Mucosa of stomach (tissue), 1 donor: ENCODE measurements around the gene CSK.
A peak's percentile ranks its signal among the peaks of the same experiment; 100 is the strongest.

Source experiments
- H3K27me3 ChIP-seq: one replicate; pipeline ENCODE4 v1.7.0; 2013; ENCODE audit warnings: mild to moderate bottlenecking, low read length; ENCODE audit not compliant: control insufficient read depth, insufficient read depth
- H3K36me3 ChIP-seq: one replicate; pipeline ENCODE4 v1.7.0; 2013; ENCODE audit warnings: low read length; ENCODE audit not compliant: control insufficient read depth, insufficient read depth
- H3K4me1 ChIP-seq: one replicate; pipeline ENCODE4 v1.7.0; 2013; ENCODE audit warnings: mild to moderate bottlenecking, low read length; ENCODE audit not compliant: control insufficient read depth, insufficient read depth
- H3K4me3 ChIP-seq: one replicate; pipeline ENCODE4 v1.7.0; 2013; ENCODE audit warnings: low read length
- H3K9ac ChIP-seq: one replicate; pipeline ENCODE4 v1.7.0; 2013; ENCODE audit warnings: mild to moderate bottlenecking, low read length, moderate library complexity
- H3K9me3 ChIP-seq: one replicate; pipeline ENCODE4 v1.7.0; 2013; ENCODE audit warnings: mild to moderate bottlenecking, low read length, moderate library complexity; ENCODE audit not compliant: control insufficient read depth
- donor health status: Pancreatic carcinoma.

Gene CSK

GRCh38 chr15:74775132-74775562 lies 6.7 kb upstream of the CSK start:
- no peak overlapping the region for H3K4me3 ChIP-seq
- no peaks in the 10 kb centered on the region for H3K27me3 ChIP-seq
- no peaks in the 10 kb centered on the region for H3K36me3 ChIP-seq
- peaks cover 56% of the 10 kb centered on the region for H3K4me1 ChIP-seq
- no peaks in the 10 kb centered on the region for H3K9me3 ChIP-seq
- H3K9ac ChIP-seq, result no peak overlapping the region

DNA sequence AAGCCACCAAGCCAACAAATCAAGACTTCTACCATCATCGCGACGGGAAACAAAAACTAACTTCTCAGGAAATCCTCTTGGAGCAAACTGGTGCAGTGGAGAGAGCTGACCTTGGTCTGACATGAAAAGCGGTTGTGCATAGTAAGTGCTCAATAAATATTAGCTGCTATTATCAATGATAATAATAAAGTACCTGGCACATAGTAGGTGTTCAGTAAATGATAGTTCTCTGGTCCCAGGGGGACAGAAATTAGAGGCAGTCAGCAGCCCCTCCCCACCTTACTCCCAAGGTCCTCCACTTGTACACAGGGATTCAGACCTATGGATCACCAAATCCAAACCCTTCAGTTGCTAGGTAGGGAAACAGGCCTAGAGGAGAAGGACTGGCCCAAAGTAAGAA lies 6.0 kb upstream of the CSK start:
- H3K27me3 ChIP-seq, result no peaks in the 10 kb centered on the region
- no peak overlapping the region for H3K4me3 ChIP-seq
- no peaks in the 10 kb centered on the region for H3K9me3 ChIP-seq
- H3K4me1 ChIP-seq, result peaks cover 63% of the 10 kb centered on the region
- H3K9ac ChIP-seq, result no peak overlapping the region
- no peaks in the 10 kb centered on the region for H3K36me3 ChIP-seq

DNA sequence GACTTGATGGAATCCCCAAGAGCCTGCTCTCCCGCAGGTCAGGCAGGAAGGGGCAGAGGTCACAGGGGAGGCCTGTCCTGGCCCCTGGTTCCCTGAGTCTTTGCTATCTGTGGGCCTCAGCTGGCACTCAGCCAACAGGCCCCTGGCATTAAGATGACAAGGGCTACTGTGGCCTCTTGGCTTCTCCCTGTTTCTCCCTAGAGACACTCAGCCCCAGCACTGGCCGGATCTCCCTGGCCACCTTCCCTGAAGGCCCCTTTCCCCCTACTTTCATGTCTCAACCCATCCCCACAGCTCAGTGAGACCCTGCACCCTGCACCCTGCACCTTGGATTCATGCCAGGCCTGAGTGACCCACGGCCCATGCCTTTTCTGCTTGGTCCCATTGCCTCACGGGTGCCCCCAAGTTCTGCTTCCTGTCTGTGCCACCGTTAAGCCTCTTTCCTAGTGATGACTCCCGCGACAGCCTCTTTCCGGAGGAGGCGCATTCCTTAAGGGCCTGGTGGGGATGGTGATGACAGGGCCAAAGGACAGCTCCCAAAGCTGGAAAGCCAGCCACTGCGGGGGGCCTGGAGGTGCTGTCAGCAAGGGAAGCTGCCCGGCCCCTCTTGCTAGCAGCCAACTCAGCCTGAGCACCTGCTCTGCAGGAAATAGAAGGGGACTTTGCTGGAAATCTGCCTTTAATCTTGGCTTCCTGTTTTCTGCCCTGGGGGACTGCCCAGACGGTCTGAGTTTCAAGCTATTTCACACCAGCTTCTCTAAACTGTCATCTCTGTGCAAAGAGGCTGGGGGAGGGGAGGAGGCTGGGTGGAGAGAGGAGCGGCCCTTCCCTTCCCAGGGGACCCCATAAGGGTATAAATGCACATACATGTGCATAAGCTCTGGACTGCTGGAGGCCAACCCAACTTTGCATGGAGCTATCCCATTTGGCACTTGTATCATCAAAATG lies 4.8 kb upstream of the CSK start:
- H3K36me3 ChIP-seq, result no peaks in the 10 kb centered on the region
- peaks cover 68% of the 10 kb centered on the region for H3K4me1 ChIP-seq
- H3K4me3 ChIP-seq, result no peak overlapping the region
- H3K9ac ChIP-seq, result no peak overlapping the region
- H3K9me3 ChIP-seq, result no peaks in the 10 kb centered on the region
- no peaks in the 10 kb centered on the region for H3K27me3 ChIP-seq

DNA sequence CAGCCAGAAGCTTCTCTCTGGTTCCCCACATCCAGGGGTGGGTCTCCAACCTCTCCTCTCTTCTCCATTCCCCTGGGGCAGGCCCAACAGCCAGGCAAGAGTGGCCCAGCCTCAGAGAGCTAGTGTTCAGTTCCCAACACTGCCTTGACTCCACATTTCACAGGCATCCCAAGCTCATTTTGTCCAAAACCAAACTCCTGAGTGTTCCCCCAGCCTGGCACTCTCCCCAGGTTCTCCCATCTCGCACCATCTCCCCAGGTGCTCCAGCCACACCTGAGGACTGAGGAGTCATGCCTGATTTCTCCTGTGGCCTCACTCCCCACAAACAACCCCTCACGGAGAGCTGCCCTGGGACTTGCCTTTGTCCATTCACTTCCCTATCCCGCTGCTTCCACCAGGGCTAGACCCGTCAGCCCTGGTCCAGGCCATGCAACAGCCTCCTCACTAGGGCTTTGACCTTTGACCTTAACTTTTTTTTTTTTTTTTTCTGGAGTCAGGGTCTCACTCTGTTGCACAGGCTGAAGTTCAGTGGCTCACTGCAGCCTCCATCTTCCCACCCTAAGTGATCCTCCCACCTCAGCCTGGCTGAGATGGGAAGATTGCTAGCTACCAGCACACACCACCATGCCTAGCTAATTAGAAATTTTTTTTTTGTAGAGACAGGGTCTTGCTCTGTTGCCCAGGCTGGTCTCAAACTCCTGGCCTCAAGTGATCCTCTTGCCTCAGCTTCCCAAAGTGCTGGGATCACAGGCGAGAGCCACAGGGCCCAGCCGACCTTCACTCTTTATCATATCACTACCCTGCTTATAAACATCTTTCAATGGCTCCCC lies 3.9 kb upstream of the CSK start:
- Histone ChIP-seq H3K9ac (no peak overlapping the region), H3K4me1 (peaks cover 70% of the 10 kb centered on the region), H3K4me3 (no peak overlapping the region), H3K9me3 (no peaks in the 10 kb centered on the region), H3K36me3 (no peaks in the 10 kb centered on the region), H3K27me3 (no peaks in the 10 kb centered on the region)

- Histone ChIP-seq H3K9ac (no peak overlapping the region), H3K36me3 (no peaks in the 10 kb centered on the region), H3K4me3 (no peak overlapping the region), H3K4me1 (peaks cover 70% of the 10 kb centered on the region), H3K9me3 (no peaks in the 10 kb centered on the region), H3K27me3 (no peaks in the 10 kb centered on the region)
Observed at GRCh38 chr15:74778599-74778970, 3.3 kb upstream of the CSK start.

DNA sequence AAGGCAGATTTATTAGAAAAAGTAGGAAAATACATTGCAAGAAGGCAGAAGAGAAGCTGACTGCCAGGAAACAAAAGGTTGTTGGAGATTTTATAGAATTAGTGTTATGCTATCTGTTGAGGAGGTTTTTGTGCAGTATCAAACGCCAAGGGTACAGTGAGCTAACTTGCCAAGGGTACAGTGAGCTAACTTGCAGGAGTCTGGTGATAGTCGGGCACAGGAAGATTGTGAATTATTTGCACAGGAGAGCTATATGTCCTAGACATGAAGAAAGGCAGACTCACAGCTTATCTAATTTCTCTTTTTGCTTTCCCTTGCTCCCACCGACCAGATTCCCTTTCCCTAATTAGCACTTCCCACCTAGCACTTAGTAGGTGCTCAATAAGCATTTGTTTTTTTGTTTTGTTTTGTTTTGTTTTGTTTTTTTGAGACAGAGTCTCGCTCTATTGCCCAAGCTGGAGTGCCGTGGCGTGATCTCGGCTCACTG lies 2.7 kb upstream of the CSK start:
- Histone ChIP-seq H3K9me3 (no peaks in the 10 kb centered on the region), H3K9ac (no peak overlapping the region), H3K4me3 (no peak overlapping the region), H3K4me1 (peaks cover 70% of the 10 kb centered on the region), H3K27me3 (no peaks in the 10 kb centered on the region), H3K36me3 (no peaks in the 10 kb centered on the region)

DNA sequence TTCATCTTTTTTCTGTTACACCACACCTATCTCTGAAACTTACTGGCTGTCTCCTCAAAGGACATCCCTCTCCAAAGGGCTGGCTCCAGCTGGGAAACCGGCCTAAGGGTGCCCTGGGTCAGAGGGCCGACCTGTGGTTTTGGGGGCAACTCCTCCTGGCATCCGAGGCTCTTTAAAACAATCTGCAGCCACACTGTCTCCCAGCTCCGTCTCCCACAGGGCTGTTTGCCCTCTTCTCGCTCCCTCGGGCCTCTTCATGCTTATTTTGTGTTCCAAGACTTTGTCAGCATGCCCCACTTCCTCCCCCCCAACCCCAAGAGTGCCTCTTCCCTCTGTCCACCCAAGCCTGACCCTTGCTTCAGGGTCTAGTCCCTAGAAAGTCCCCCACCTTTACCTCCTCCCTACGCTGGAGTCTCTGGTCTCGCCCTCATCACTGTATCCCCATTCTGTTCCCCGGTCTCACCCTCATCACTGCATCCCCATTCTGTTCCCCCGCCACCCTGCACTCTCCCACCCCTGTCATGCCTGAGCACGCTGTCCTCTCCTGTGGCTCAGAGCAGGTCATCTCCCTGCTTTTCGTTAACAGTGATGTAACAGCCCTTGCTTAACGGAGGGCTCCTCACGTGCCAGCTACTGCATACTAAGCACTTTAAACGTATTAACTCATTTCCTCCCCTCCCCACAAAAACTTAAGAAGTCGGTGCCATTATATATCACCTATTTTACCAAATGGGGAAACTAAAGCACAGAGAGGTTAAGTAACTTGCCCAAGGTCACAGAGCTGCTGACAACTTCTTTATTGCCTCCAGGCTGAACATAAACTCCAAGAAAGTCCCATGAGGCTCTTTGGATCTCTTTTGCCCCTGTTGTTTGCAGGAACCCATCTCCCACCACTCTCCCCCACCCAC lies 1.1 kb upstream of the CSK start:
- H3K27me3 ChIP-seq, result no peaks in the 10 kb centered on the region
- H3K4me1 ChIP-seq, result peaks cover 72% of the 10 kb centered on the region
- H3K4me3 ChIP-seq, result no peak overlapping the region
- no peaks in the 10 kb centered on the region for H3K36me3 ChIP-seq
- H3K9ac ChIP-seq, result no peak overlapping the region
- no peaks in the 10 kb centered on the region for H3K9me3 ChIP-seq

GRCh38 chr15:74782259-74783071 lies 585 bp downstream of the CSK start:
- Histone ChIP-seq H3K27me3 (no peaks in the 10 kb centered on the region), H3K36me3 (no peaks in the 10 kb centered on the region), H3K4me3 (peak overlapping the region; percentile 43), H3K9me3 (no peaks in the 10 kb centered on the region), H3K9ac (peak overlapping the region; percentile 70), H3K4me1 (peaks cover 78% of the 10 kb centered on the region)

- Histone ChIP-seq H3K4me1 (peaks cover 78% of the 10 kb centered on the region), H3K4me3 (peak overlapping the region; percentile 43), H3K36me3 (no peaks in the 10 kb centered on the region), H3K27me3 (no peaks in the 10 kb centered on the region), H3K9me3 (no peaks in the 10 kb centered on the region), H3K9ac (peak overlapping the region; percentile 70)
Observed at GRCh38 chr15:74783072-74783807, 1.4 kb downstream of the CSK start.

DNA sequence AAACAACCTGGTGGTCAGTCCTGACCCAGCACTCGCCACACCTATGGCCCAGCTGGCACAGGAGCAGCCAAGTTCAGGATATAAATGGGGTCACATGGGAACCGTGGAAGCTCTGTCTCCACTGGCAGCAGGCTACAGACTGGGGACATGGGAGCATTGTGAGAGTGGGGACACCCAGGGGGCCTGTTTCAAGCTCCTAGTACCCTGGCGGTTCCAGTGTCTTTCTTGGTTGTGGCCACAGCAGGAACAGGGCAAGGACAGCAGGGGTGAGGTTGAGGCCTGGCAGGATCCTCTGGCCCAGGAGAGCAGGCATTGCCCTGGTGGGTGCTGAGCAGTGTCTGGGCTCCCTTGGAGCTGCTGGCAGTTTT lies 1.9 kb downstream of the CSK start:
- H3K9ac ChIP-seq, result peak overlapping the region; percentile 70
- peaks cover 83% of the 10 kb centered on the region for H3K4me1 ChIP-seq
- H3K4me3 ChIP-seq, result peak overlapping the region; percentile 43
- H3K27me3 ChIP-seq, result no peaks in the 10 kb centered on the region
- no peaks in the 10 kb centered on the region for H3K9me3 ChIP-seq
- H3K36me3 ChIP-seq, result no peaks in the 10 kb centered on the region
